ENCODE measurements around the gene BFAR.
"Not testable (repeated sequence)": the region's sequence is repeated elsewhere in the genome, so short reads cannot be mapped to it uniquely, and the experiment has no call there.

BFAR gene

DNA sequence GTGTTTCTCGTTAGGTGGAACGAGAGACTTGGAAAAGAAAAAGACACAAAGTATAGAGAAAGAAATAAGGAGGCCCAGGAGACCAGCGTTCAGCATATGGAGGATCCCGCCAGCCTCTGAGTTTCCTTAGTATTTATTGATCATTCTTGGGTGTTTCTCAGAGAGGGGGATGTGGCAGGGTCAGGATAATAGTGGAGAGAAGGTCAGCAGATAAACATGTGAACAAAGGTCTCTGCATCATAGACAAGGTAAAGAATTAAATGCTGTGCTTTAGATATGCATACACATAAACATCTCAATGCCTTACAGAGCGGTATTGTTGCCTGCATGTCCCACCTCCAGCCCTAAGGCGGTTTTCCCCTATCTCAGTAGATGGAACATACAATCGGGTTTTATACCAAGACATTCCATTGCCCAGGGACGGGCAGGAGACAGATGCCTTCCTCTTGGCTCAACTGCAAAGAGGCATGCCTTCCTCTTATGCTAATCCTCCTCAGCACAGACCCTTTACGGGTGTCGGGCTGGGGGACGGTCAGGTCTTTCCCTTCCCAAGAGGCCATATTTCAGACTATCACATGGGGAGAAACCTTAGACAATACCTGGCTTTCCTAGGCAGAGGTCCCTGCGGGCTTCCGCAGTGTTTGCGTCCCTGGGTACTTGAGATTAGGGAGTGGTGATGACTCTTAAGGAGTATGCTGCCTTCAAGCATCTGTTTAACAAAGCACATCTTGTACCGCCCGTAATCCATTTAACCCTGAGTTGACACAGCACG, 3.6 kb downstream of the BFAR start:
- DNase-seq = not testable (repeated sequence)

DNA sequence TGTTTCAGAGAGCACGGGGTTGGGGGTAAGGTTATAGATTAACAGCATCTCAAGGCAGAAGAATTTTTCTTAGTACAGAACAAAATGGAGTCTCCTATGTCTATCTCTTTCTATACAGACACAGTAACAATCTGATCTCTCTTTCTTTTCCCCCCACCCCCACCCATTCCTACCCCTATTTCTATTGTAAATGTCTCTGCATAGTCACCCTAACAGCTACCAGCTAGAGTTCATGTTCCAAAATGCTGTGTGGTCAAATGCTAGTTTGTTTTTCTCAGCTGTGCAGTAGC, 4.1 kb downstream of the BFAR start:
- DNase-seq = not testable (repeated sequence)

DNA sequence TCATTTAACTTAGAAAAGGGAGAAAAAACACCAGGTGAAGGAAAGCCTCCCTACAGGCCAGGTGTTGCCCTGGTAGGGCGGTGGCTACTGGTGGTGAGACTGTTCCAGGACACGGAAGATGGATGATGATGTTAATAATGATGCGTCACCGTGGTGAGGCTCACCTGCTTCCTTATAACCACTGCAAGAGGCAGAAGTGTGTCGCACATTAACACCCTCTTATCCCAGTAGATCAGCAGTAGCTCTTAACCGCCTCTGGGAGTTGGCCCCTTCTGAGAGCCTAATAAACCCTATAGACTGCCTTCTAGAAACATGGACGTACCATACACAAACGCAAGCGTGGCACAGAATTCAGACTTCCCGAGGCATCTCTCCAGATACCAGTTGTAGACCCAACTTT, 7.8 kb downstream of the BFAR start:
- DNase-seq = no peak

DNA sequence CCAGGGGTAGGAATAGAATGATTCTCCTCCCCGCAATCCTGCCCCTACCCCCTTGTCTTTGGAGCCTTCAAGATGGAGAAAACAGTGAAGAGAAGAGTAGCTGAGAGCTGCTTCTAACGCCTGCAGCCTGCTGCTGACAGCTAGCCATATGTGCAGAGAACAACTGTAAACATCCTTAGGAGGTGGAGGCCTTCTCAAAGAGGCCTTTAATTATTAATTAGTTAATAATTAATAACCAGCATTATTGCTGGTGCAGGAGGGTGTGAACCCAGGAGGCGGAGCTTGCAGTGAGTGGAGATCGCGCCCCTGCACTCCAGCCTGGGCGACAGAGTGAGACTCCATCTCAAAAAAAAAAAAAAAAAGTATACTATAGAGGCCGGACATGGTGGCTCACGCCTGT, 8.5 kb downstream of the BFAR start:
- DNase-seq = no peak

DNA sequence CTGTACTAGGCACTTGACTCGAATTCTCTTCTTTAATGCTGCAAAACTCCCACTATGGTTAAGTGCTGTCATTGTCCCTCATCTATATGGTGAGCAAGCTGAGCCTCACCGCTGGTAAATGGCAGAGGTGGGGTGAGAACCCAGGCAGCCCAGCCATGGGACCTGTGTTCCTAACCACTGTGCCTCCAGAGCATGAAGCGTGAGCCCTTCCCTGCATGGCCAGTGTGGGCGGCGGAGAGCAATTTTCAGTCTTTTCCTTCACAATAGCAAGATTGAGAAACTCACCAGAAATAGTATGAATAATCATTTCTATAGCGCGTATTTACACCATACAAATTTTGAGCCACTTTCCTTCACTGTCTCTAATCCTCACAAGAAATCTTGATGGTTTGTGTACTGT, 9.2 kb downstream of the BFAR start:
- DNase-seq = no peak

DNA sequence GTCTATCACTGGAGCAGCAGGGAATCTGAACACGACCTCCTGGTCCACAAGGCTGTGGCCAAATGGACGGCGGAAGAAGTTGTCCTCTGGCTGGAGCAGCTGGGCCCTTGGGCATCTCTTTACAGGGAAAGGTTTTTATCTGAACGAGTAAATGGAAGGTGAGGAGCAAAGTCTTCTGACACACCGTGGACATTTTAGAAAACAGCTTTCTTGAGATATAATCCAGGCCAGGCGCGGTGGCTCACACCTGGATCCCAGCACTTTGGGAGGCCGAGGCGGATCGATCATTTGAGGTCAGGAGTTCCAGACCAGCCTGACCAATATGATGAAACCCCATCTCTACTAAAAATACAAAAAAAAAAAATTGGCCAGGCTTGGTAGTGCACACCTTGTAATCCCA, 17.1 kb downstream of the BFAR start:
- DNase-seq = no peak

DNA sequence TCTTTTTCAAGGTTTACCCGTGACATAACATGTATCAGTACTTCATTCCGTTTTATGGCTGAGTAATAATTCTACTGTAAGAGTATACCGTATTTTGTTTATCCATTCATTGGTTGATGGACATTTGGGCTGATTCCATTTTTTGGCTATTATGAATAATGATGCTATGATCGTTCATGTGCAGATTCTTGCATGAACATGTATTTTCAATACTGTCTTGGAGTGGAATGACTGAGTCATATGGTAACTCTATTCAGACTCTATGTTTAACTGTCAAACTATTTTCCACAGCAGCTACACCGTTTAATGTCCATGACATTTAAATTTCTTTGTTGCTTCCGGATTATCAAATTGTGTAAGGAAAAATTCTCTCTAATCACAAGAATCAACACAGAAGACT, 17.9 kb downstream of the BFAR start:
- DNase-seq = no peak

DNA sequence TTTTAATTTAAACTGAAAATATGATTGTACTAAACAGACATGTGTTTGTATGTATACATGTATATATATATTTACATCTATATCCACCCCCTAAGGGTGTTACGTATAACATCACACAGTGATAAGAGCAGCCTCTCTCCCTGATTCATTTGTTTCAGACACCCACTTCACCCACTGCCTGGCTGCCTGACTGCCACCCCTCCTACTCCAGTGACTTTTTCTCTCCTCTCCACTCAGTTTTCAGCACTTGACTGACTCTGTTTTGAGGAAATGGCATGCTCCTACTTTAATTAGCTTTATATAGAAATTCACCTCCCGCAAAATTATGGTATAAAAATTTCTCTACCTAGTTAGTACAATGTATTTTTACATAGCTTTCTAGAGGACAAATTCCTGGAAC, 20.0 kb downstream of the BFAR start:
- no peak for DNase-seq

DNA sequence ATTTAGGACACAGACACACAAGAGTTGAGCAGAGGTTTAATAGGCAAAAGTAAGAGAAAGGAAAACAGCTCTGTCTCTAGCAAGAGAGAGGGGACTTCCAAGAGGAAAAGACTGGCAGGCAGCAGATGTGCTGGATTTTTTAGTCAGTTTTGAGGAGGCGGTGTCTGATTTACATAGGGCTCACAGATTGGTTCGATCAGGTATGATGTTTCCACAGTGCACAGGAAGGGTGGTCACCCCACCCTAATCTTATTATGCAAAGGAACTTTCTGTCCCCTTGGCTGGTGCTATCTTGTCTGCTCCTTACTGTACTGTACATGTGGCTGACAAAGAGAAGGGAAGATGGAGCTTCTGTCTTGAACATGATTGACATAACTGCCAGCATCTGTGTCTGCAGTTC, 25.3 kb downstream of the BFAR start:
- DNase-seq = no peak

DNA sequence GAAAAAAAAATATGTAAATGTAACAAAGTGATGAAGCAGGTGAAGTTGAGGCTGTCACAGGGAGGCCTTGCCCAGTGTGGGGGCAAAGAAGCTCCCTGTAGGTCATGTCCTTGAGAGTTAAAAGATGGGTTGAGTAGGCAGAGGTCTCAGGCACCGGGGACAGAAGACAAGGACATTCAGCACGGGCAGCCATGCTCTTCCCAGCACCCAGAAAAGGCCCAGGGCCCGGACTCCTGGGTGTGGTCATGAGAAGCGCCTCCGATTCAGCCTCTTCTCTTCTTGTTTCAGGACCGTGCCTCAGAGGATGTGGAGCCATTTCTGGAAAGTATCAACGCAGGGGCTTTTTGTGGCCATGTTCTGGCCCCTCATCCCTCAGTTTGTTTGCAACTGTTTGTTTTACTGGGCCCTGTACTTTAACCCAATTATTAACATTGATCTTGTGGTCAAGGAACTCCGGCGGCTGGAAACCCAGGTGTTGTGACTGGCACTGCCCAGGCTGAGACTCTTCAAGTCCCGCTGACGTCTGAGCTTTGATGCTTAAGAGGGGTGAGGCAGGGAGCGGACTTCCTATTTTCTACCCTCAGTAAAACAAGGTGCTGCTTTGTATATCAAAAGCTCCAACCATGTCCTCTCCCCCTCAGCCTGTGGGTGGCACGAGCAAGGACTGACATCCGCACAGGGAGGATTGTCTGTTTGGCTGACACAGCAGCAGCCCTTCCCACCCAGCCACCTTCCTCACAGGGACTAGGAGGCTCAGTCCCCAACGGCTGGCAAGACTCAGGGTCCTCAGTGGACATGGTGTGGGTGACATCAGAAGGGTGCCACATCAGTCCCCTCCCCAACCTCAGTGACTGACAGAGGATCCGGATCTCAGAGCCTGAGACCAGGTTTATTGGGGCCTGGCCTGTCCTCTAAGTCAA, 34.9 kb downstream of the BFAR start:
- no peak for DNase-seq

DNA sequence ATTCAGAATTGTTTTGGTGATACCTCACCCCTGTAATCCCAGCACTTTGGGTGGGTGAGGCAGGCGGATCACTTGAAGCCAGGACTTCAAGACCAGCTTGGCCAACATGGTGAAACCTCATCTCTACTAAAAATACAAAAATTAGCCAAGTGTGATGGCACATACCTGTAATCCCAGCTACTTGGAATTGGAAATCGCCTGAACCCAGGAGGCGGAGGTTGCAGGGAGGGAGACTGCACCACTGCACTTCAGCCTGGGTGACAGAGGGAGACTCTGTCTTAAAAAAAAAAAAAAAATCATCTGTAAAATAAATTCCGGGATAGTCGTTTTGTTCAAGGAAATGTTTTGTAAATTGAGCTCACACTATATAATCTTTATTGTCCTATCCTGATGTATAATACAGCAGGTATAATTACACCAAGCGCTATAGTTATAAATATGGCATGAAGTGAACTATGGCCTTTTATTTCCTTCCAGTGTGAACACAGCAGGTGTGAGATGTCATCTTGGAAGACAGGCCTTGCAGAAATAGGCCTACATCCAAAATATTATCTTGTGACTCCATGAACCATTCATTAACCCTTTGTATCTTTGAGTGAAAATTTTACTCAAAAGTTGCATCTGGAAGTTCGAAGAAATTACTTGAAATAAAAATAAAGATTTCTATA, 35.9 kb downstream of the BFAR start:
- DNase-seq = no peak

DNA sequence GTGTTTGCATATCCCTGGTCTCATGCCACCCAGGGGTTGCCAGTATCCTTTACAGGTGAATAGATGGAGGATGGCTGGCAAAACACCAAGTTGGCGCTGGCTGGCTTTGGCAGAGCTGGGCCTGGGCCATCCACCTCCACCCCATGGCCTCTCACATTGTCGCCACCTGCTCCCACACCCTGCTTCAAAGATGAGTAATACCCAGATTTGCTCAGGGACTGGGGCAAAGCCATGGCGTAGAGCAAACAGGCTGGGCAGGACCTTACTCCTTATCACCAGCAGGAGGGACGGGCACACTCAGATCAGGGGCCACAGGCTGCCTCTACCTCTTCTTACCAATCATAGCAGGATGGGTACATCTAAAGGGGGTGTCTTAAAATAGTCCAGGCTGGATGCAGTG, 37.0 kb downstream of the BFAR start:
- no peak for DNase-seq

DNA sequence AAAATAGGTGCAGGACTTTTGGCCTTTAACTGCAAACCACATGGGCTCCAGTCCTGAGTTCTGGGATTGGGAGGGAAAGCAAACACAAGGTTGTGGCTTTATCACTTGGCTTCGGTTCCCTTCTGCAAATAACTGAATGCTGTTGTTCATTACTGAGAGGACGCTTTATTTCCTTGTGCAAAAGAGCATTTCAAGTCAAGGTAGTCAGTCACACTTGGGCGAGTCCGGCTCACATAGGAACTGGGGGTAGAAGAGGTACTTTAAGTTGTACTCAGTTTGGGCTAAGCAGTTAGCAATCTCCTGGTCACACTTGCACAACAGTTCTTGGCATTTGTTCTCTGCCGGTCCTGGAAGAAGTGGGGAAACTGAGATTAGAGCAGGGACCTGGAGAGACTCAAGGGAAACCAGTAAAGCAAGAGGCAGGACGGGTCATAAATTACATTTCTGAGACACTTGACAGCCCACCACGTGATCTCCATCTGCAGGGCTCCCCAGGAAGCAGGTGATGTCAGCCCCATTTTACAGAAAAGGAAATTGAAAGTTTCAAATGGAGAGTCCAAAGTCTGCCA, 39.7 kb downstream of the BFAR start:
- no peak for DNase-seq

DNA sequence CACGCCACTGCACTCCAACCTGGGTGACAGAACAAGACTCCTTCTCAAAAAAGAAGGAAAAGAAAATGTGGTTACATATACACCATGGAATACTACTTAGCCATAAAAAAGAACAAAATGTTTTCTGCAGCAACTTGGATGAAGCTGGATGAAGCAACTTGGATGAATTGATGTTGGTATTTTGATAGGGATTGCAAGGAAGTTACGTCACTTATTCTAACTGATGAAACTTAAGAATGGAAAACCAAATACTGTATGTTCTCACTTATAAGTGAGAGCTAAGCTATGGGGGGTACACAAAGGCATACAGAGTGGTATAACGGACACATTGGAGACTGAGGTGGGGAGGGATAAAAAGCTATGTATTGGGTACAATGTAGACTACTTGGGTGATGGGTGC, 43.9 kb downstream of the BFAR start:
- no peak for DNase-seq

DNA sequence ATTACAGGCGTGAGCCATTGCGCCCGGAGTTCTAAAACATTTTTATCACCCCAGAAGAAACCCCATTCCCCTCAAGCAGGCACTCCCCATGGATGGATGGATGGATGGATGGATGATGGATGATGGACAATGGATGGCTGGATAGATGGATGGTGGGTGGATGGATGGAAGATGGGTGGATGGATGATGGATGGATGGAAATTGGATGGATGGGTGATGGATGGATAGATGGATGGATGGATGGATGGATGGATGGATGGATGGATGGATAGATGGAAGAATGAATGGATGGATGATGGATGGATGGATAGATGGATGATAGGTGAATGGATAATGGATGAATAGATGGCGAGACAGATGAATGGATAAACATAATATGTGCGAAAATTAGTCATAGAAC, 44.9 kb downstream of the BFAR start:
- no peak for DNase-seq

DNA sequence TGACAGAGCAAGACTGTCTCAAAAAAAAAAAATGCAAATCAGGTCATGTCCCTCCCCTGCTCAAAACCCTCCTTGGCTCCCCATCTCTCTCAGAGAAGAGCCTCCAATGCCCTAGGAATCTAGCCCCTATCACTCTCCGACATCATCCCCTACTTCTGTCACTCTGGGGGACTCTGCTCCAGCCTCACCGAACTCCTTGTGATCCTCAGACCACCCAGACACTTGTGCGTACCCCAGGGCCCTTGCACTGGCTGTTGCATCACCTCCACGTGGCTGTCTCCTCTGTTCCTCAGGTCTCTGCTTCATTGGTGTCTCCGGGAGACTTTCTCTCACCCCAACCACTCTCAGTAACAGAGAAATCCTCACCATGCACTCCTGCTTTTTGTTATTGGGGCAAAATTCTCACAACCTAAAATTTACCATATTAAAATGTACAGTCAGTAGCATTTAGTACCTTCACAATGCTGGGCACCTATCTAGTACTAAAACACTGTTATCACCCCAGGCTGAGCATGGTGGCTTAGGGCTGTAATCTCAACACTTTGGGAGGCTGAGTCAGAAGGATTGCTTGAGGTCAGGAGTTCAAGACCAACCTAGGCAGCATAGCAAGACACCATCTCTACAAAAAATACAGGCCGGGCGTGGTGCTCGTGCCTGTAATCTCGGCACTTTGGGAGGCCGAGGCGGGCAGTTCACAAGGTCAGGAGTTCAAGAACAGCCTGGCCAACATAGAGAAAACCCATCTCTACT, 46.2 kb downstream of the BFAR start:
- no peak for DNase-seq

DNA sequence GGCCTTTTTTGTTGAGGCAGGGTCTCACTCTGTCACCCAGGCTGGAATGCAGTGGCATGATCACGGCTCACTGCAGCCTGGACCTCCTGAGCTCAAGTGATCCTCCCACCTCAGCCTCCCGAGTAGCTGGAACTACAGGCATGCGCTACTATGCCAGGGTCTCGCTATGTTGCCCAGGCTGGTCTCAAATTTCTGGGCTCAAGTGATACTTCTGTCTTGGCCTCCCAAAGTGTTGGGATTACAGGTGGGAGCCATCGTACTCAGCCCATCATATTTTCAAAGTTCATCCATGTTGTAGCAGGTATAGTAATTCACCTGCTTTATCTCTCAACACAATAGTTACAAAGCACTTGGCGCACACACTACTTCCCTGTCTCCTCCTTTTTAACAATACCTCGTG, 47.6 kb downstream of the BFAR start:
- DNase-seq = not testable (repeated sequence)

DNA sequence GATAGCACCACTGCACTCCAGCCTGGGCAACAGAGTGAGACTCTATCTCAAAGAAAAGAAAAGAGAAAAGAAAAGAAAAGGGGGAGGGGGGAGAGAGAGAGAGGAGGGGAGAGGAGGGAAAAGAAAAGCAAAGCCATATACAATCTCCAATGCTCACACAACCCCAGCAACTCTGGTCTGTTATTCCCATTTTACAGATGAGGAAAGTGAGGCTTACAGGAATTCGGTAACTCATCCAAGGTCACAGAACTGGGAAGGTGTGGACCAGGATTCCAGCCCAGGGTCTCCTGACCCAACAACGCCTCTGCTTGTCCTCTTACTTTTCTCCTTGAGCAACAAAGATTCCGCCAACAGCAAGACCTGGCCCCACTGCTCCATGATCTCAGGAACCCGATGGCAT, 48.4 kb downstream of the BFAR start:
- no peak for DNase-seq

DNA sequence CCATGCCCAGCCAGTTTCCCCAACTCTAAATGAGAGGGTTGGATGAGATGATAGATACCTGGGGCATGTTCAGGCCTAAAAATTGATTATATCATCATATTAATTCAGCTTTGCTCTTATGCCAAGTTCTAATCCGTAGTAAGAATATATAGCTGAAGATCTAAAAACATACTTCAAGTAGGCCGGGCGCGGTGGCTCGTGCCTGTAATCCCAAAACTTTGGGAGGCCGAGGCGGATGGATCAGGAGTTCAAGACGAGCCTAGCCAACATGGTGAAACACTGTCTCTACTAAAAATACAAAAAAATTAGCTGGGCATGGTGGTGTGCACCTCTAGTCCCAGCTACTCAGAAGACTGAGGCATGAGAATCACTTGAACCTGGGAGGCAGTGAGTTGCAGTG, 49.4 kb downstream of the BFAR start:
- no peak for DNase-seq

DNA sequence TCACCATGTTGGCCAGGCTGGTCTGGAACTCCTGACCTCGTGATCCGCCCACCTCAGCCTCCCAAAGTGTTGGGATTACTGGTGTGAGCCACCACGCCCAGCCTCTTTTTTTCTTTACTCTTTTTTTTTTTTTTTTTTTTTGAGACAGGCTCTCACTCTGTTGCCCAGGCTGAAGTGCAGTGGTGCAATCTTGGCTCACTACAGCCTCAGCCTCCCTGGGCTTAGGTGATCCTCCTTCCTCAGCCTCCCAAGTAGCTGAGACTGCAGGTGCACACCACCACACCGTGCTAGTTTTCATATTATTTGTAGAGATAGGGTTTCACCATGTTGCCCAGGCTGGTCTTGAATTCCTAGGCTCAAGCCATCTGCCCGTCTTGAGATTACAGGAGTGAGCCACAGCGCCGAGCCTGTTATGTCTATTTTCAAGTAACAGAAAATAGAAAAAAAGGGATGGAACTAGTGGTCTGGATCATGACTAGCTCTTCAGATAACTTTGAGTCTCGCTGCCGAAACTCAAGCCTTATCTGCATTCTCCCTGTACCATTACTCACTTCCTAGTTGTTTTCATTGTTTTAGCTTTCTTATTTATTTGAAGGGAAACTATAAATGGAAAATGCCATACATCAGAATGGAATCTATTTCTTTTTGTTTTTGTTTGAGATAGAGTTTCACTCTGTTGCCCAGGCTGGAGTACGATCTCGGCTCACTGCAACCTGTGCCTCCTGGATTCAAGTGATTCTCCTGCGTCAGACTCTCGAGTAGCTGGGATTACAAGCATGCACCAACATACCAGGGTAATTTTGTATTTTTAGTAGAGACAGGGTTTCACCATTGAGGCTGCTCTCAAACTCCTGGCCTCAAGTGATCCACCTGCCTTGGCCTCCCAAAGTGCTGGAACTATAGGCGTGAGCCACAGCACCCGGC, 53.4 kb downstream of the BFAR start:
- DNase-seq = not testable (repeated sequence)

DNA sequence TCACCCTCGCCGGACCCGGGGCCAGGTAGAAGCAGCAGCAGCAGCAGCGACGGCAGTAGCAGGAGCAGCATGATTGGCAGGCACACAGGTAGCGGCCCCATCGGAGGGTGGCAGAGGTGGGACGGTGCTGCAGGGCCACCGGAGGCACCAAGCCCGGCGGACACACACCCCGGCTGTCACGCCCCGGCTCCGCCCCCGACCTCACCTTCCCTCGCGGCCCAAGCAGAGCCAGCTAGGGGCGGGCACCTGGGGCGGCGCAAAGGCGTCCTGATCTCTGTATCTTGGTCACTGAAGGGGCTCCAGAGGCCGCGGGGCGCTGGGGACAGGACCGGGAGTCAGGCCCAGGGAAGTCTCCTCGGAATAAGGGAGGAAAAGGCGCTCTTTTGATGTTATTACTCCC, 61.4 kb downstream of the BFAR start, which contains the start of gene PLA2G10:
PLA2G10 (minus strand) TSS at position 180 of the 400 bp plus-strand sequence; CDS start at position 101, 79 bp downstream.
- DNase-seq = not testable (repeated sequence)

DNA sequence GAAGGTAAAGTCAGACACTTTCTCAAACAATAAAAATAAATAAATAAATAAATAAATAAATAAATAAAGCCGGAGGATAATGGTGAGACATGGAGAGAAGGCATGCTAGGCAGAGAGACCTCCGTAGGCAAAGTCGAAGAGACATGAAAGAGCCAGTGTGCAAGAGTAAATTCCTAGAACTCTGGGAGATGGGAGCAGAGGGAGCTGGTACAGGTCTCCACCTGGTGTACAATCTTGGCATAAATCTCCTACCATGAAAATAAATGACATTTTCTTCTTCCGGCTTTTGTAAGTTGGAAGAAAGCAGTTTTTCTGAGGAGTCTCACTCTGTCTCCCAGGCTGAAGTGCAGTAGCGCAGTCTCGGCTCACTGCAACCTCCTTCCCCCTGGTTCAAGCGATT, 69.1 kb downstream of the BFAR start:
- not testable (repeated sequence) for DNase-seq

Measured in NCI-H1105 (cell line).